Osteoblast (primary cell): ENCODE data around the gene RAI14. TPM values are rescaled to one million over a fixed set of nuclear protein-coding genes. Genes with fewer than 3 reads are reported as not detected.
A peak's percentile ranks its signal among the peaks of the same experiment; 100 is the strongest.
"Not testable (repeated sequence)": the region's sequence is repeated elsewhere in the genome, so short reads cannot be mapped to it uniquely, and the experiment has no call there.

Experiments
- DNase-seq: peaks from one replicate; pipeline ENCODE4 v3.0.0; 2011; ENCODE audit warnings: low spot score, mixed read lengths; ENCODE audit not compliant: insufficient read length; ENCODE audit errors: missing footprints
- H2AFZ ChIP-seq: 2 replicates; pipeline ENCODE4 v1.6.0; 2011; ENCODE audit warnings: mild to moderate bottlenecking, low read length
- H3K27ac ChIP-seq: 2 replicates; pipeline ENCODE4 v1.5.1; 2011; ENCODE audit warnings: mild to moderate bottlenecking, low read depth, low read length, moderate library complexity
- H3K27me3 ChIP-seq: 2 replicates; pipeline ENCODE4 v1.6.0; 2012; ENCODE audit warnings: mild to moderate bottlenecking, control low read depth, inconsistent platforms, low read length, moderate library complexity; ENCODE audit not compliant: insufficient read depth
- H3K36me3 ChIP-seq: 2 replicates; pipeline ENCODE4 v1.5.1; 2011; ENCODE audit warnings: mild to moderate bottlenecking, low read length, control low read depth, moderate library complexity; ENCODE audit not compliant: insufficient read depth
- H3K4me1 ChIP-seq: 2 replicates; pipeline ENCODE4 v1.5.1; 2011; ENCODE audit warnings: mild to moderate bottlenecking, low read length, control low read depth, moderate library complexity; ENCODE audit not compliant: insufficient read depth
- H3K4me2 ChIP-seq: 2 replicates; pipeline ENCODE4 v1.6.0; 2011; ENCODE audit warnings: mild to moderate bottlenecking, low read length; ENCODE audit not compliant: insufficient read depth
- H3K4me3 ChIP-seq: fragments of 200-600 bp; sonication (generic); 3 replicates; pipeline ENCODE4 v1.5.1; 2012; ENCODE audit warnings: mild to moderate bottlenecking, low read length, inconsistent platforms; ENCODE audit not compliant: insufficient read depth
- H3K79me2 ChIP-seq: 2 replicates; pipeline ENCODE4 v1.6.0; 2012; ENCODE audit warnings: mild to moderate bottlenecking, low read length, control low read depth, inconsistent platforms; ENCODE audit not compliant: insufficient read depth
- H3K9me3 ChIP-seq: 2 replicates; pipeline ENCODE4 v1.5.1; 2011; ENCODE audit warnings: low read depth, low read length, control low read depth
- H4K20me1 ChIP-seq: 2 replicates; pipeline ENCODE4 v1.6.0; 2012; ENCODE audit warnings: mild to moderate bottlenecking, low read length, control low read depth; ENCODE audit not compliant: insufficient read depth
- total RNA-seq: library from RNA; depleted of rRNA; stranded (reverse); fragments of >200 nt; gene quantifications from 2 replicates; pipeline ENCODE4 v1.2.3, GENCODE V29; 2012
- TF ChIP-seq, protein P1 (sequence below): IDR thresholded peaks from 2 replicates; pipeline ENCODE4 v1.5.1; 2011; ENCODE audit warnings: mild to moderate bottlenecking, low read depth, low read length, moderate library complexity; ENCODE audit errors: extremely low read depth

Gene RAI14
- total RNA-seq, 1 donor = 149 TPM

DNA sequence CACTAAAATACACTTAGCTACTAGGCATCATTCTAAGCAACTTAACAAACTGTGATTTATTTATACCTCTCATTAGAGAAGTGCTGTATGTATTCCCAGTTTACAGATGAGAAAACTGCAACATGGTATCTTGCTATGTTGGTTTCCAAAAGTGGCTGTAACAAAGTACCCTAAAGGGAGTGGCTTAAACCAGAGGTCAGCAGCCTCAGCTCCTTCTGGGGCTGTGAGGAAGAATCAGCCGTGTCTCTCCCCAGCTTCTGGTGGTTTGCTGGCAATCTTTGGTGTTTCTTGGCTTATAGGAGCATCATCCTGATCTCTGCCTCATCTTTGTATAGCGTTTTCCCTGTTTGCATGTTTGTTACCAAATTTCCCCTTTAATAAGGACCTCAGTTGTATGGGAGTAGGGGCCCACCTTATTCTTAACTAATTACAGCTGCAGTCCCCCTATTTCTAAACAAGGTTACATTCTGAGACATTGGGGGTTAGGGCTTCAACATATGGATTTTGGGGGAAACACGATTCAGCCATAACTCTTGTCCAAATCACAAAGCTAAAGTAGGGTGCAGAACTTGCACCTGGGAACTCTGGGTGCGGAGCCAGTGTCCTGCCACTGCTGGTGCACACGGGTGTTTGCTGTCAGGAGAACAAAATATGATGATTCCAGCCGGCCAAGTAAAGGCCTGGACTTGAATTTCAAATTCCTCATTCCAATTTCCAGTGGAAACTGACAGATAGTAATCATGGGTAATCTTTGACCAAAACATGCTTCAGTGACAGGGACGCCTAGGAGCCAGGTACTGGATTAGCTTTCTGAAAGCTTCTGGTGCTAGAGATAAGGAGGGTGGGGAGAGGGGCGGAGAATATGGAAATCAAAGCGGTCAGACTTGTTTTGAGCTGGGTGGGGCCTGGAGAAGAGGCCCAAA is 43.3 kb downstream of the RAI14 start:
- Histone ChIP-seq H3K4me3 (no peak overlapping the region), H2AFZ (no peak overlapping the region), H3K27ac (no peak overlapping the region), H4K20me1 (peaks cover 5% of the 10 kb centered on the region), H3K4me2 (no peak overlapping the region), H3K4me1 (peaks cover 15% of the 10 kb centered on the region), H3K9me3 (no peaks in the 10 kb centered on the region), H3K27me3 (no peaks in the 10 kb centered on the region), H3K36me3 (peaks cover 35% of the 10 kb centered on the region), H3K79me2 (peaks cover 92% of the 10 kb centered on the region)
- DNase-seq = no peak
- TF ChIP-seq, protein P1, sequence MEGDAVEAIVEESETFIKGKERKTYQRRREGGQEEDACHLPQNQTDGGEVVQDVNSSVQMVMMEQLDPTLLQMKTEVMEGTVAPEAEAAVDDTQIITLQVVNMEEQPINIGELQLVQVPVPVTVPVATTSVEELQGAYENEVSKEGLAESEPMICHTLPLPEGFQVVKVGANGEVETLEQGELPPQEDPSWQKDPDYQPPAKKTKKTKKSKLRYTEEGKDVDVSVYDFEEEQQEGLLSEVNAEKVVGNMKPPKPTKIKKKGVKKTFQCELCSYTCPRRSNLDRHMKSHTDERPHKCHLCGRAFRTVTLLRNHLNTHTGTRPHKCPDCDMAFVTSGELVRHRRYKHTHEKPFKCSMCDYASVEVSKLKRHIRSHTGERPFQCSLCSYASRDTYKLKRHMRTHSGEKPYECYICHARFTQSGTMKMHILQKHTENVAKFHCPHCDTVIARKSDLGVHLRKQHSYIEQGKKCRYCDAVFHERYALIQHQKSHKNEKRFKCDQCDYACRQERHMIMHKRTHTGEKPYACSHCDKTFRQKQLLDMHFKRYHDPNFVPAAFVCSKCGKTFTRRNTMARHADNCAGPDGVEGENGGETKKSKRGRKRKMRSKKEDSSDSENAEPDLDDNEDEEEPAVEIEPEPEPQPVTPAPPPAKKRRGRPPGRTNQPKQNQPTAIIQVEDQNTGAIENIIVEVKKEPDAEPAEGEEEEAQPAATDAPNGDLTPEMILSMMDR = no peak

DNA sequence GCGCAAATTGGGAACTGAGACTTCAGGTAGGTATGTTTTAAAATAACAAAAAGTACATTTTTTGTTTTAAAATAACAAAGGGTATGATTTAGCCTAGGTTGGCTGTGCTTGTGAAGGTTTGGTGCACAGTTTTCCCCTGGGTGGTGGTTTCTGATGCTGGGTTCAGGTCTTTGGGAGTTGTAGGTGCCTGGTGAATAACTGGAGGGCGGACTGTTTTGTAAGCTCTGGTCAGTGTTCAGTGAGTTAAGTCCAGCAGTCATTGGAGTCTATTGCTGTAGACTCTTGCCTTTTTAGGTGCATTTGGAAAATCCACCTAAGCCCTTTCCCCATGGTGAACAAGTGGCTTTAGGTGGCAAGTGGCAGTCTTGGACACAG is 43.9 kb downstream of the RAI14 start:
- no peak for DNase-seq
- H3K79me2 ChIP-seq = peaks cover 92% of the 10 kb centered on the region
- H3K36me3 ChIP-seq = peaks cover 33% of the 10 kb centered on the region
- no peak overlapping the region for H3K27ac ChIP-seq
- H3K9me3 ChIP-seq = no peaks in the 10 kb centered on the region
- H3K4me1 ChIP-seq = peaks cover 12% of the 10 kb centered on the region
- H3K27me3 ChIP-seq = no peaks in the 10 kb centered on the region
- TF ChIP-seq, protein P1 = no peak
- H3K4me3 ChIP-seq = no peak overlapping the region
- H2AFZ ChIP-seq = no peak overlapping the region
- no peak overlapping the region for H3K4me2 ChIP-seq
- peaks cover 5% of the 10 kb centered on the region for H4K20me1 ChIP-seq

DNA sequence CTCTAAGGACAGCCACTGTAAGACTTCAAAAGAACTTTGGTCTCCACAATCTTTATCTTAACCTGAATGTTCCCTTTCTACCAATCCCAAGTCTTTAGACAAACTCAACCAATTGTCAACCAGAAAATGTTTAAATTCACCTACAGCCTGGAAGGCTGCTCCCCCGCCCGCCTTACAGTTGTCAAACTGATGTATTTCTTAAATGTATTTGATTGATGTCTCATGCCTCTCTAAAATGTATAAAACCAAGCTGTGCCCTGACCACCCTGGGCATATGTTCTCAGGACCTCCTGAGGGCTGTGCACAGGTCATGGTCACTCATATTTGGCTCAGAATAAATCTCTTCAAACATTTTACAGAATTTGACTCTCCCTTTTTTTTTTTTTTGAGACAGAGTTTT is 45.3 kb downstream of the RAI14 start:
- H3K27me3 ChIP-seq, H4K20me1 ChIP-seq, DNase-seq, H2AFZ ChIP-seq, H3K4me2 ChIP-seq, H3K4me3 ChIP-seq, H3K9me3 ChIP-seq: not testable (repeated sequence)
- Histone ChIP-seq H3K4me1 (peaks cover 16% of the 10 kb centered on the region), H3K27ac (peak overlapping the region; percentile 11), H3K36me3 (peaks cover 31% of the 10 kb centered on the region), H3K79me2 (peaks cover 83% of the 10 kb centered on the region)

DNA sequence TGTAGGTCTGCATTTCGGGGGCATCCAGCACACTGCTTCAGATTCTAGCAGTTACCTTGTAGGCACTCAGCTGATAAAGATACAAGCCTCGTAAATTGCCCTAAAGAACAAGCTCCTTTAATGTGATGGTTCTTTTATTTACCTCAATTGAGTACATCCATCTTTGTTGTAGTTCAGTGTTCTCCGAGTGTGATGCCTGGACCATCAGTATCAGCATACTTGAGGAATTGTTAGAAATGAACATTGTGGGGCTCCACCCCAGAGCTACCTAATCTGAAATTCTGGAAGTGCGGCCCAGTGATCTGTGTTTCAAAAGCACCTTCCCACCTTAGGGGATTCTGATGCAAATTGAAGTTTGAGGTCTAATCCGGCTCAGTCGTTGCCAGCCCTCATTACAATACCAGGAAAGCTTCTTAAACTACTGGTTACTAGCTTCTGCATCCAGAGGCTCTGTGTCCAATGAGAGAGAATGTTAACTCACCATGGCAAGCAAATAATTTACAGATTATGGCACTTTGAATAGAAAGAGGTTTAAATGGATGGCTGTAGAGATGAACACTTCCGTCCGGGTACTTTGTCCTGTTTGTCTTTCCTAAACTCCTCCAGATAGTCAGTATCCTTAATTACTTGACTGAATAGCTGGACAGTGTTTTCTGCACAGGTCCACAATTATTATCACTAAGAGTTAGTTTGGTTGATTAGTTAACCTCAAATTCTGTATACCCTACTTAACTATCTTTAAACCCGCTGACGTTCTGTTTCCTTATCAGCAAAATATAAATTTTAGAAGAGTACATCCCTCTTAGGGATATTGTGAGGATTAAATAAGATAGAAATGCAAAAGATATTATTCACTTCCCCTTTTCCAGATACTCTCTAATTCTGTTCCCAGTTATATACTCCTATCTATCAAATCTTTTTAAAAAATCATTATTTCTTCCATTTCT is 47.9 kb downstream of the RAI14 start:
- Histone ChIP-seq H3K79me2 (peaks cover 77% of the 10 kb centered on the region), H3K4me3 (no peak overlapping the region), H4K20me1 (peaks cover 5% of the 10 kb centered on the region), H3K36me3 (peaks cover 23% of the 10 kb centered on the region), H3K27me3 (no peaks in the 10 kb centered on the region), H2AFZ (no peak overlapping the region), H3K27ac (peak overlapping the region; percentile 94), H3K9me3 (no peaks in the 10 kb centered on the region), H3K4me2 (no peak overlapping the region), H3K4me1 (peaks cover 33% of the 10 kb centered on the region)
- TF ChIP-seq, protein P1 = no peak
- DNase-seq = no peak
